Lower leg skin (tissue), 3 donors: Measurements from ENCODE around the gene MYO18A.

Experiments
- CTCF ChIP-seq, 3 donors: fragments of 450-650 bp; IDR thresholded peaks; one replicate each; pipeline ENCODE4 v1.5.1; 2016; ENCODE audit warnings: antibody characterized with exemption in 3 of 3, mild to moderate bottlenecking in 3 of 3, moderate library complexity in 2 of 3
- POLR2A ChIP-seq, 2 donors: fragments of 450-650 bp; IDR thresholded peaks; one replicate each; pipeline ENCODE4 v1.6.1; 2016 to 2017; ENCODE audit warnings: antibody characterized with exemption in 2 of 2, mild to moderate bottlenecking in 1 of 2, moderate library complexity in 1 of 2

- TF ChIP-seq POLR2A (IDR thresholded peaks at IDR 0.05) = no peak
- TF ChIP-seq CTCF (IDR thresholded peaks at IDR 0.05) = peak in 1 of 3 donors; percentile 75
Measured at GRCh38 chr17:29148790-29149430, 31.3 kb downstream of the MYO18A start.
